ENCODE results near the gene CNRIP1.
A peak's percentile ranks its signal among the peaks of the same experiment; 100 is the strongest.

CNRIP1 gene

GRCh38 chr2:68287580-68288441, 31.9 kb downstream of the CNRIP1 start:
- TF ChIP-seq CTCF (IDR thresholded peaks at IDR 0.05) = no peak

- no peak for TF ChIP-seq CTCF (IDR thresholded peaks at IDR 0.05)
Observed at GRCh38 chr2:68284896-68285295, 34.9 kb downstream of the CNRIP1 start.

- no peak for TF ChIP-seq CTCF (IDR thresholded peaks at IDR 0.05)
Observed at GRCh38 chr2:68283419-68283812, 36.3 kb downstream of the CNRIP1 start.

- TF ChIP-seq CTCF (IDR thresholded peaks at IDR 0.05) = peak; percentile 53
Observed at GRCh38 chr2:68282811-68283418, 36.8 kb downstream of the CNRIP1 start.

- TF ChIP-seq CTCF (IDR thresholded peaks at IDR 0.05) = no peak
Observed at GRCh38 chr2:68280796-68281195, 39.0 kb downstream of the CNRIP1 start.

GRCh38 chr2:68280348-68280747, 39.4 kb downstream of the CNRIP1 start:
- no peak for TF ChIP-seq CTCF (IDR thresholded peaks at IDR 0.05)

GRCh38 chr2:68279691-68280090, 40.1 kb downstream of the CNRIP1 start:
- no peak for TF ChIP-seq CTCF (IDR thresholded peaks at IDR 0.05)
